Endothelial cell of umbilical vein (primary cell): ENCODE data around the gene SUPT16H. TPM values are rescaled to one million over a fixed set of nuclear protein-coding genes. Genes with fewer than 3 reads are reported as not detected.

Source experiments
- BruUV-seq: library from RNA; stranded (reverse); fragments of 400-500 nt; replicated peaks from 2 replicates; lab custom pipeline; 2021; lab: Mats Ljungman, UMichigan
- CTCF ChIA-PET: fragments of 300-600, 350-600 bp; sonication (Branson Sonifier 250); formaldehyde crosslinking; loops from one replicate; lab custom pipeline; 2021; ENCODE audit warnings: antibody characterized with exemption, inconsistent platforms; lab: Charles Lee
- POLR2A ChIA-PET: fragments of 300-600, 350-600 bp; sonication (Branson Sonifier 250); formaldehyde crosslinking; loops from one replicate; lab custom pipeline; 2021; ENCODE audit warnings: antibody characterized with exemption, inconsistent platforms; lab: Charles Lee
- DNase-seq: peaks from one replicate; pipeline ENCODE4 v3.0.0-alpha.2; 2011; ENCODE audit warnings: low read depth, low spot score
- FAIRE-seq: peaks from 2 replicates; lab custom pipeline; 2011; peaks lifted over from hg19 to GRCh38; lab: Jason Lieb, UNC
- H2AFZ ChIP-seq: 2 replicates; pipeline ENCODE4 v1.6.0; 2012; ENCODE audit warnings: low read depth, low read length, control low read depth, inconsistent platforms
- H3K27ac ChIP-seq: 2 replicates; pipeline ENCODE4 v1.5.1; 2011; ENCODE audit warnings: low read depth, mild to moderate bottlenecking, control low read depth, low read length, moderate library complexity; ENCODE audit not compliant: insufficient read depth
- H3K27me3 ChIP-seq, 2 experiments: 2 replicates each; pipeline versions ENCODE4 v1.6.0 to v1.6.1; 2011; ENCODE audit warnings: low read length in 2 of 2, mixed read lengths in 1 of 2; ENCODE audit not compliant: control insufficient read depth in 2 of 2, insufficient read depth in 2 of 2
- H3K36me3 ChIP-seq, 2 experiments: 2 replicates in 1 of 2; 3 replicates in 1 of 2; pipeline ENCODE4 v1.5.1; 2011; ENCODE audit warnings: low read length in 2 of 2, mild to moderate bottlenecking in 1 of 2, moderate library complexity in 1 of 2; ENCODE audit not compliant: control insufficient read depth in 2 of 2, insufficient read depth in 2 of 2; ENCODE audit errors: extremely low read depth in 1 of 2
- H3K4me1 ChIP-seq: 3 replicates; pipeline ENCODE4 v1.5.1; 2011; ENCODE audit warnings: mild to moderate bottlenecking, low read length; ENCODE audit not compliant: control insufficient read depth, insufficient read depth; ENCODE audit errors: extremely low read depth
- H3K4me2 ChIP-seq: 2 replicates; pipeline ENCODE4 v1.6.1; 2011; ENCODE audit warnings: low read length, control low read depth, mixed read lengths; ENCODE audit not compliant: insufficient read depth
- H3K4me3 ChIP-seq, 3 experiments: fragments of 200-600 bp in 1 of 3; sonication (generic), shearing (Covaris generic) in 1 of 3; replicated peaks in 1 of 3; 2 replicates each; pipeline ENCODE4 v1.5.1; 2011 to 2016; ENCODE audit warnings: control low read depth in 3 of 3, low read length in 3 of 3, mild to moderate bottlenecking in 2 of 3, inconsistent platforms in 1 of 3, low read depth in 1 of 3, moderate library complexity in 1 of 3; ENCODE audit not compliant: insufficient read depth in 1 of 3
- H3K79me2 ChIP-seq: 2 replicates; pipeline ENCODE4 v1.6.0; 2012; ENCODE audit warnings: low read length, inconsistent platforms; ENCODE audit not compliant: control insufficient read depth, insufficient read depth
- H3K9ac ChIP-seq: replicated peaks from 2 replicates; pipeline ENCODE3; 2011; ENCODE audit warnings: low read length, control low read depth; ENCODE audit not compliant: insufficient read depth; ENCODE audit errors: extremely low read depth
- H3K9me1 ChIP-seq: replicated peaks from 3 replicates; pipeline ENCODE4 v1.6.0; 2011; ENCODE audit warnings: mild to moderate bottlenecking, low read length; ENCODE audit not compliant: control insufficient read depth, insufficient read depth; ENCODE audit errors: extremely low read depth
- H3K9me3 ChIP-seq: replicated peaks from 2 replicates; pipeline ENCODE4 v1.5.1; 2012; ENCODE audit warnings: low read length, inconsistent platforms; ENCODE audit not compliant: control insufficient read depth, insufficient read depth
- H4K20me1 ChIP-seq: replicated peaks from 2 replicates; pipeline ENCODE3; 2011; ENCODE audit warnings: mild to moderate bottlenecking, low read length; ENCODE audit not compliant: control insufficient read depth, insufficient read depth; ENCODE audit errors: extremely low read depth
- EZH2 ChIP-seq: IDR thresholded peaks from 2 replicates; pipeline ENCODE4 v1.6.1; 2012; ENCODE audit warnings: borderline replicate concordance, low read depth, mild to moderate bottlenecking, moderate library complexity, low read length, inconsistent platforms; ENCODE audit not compliant: severe bottlenecking
- FOS ChIP-seq: IDR thresholded peaks from 2 replicates; pipeline ENCODE4 v1.6.1; 2011; ENCODE audit warnings: mild to moderate bottlenecking, low read length, moderate library complexity, borderline replicate concordance; ENCODE audit not compliant: insufficient read depth
- GATA2 ChIP-seq: IDR thresholded peaks from 2 replicates; pipeline ENCODE4 v1.7.0; 2011; ENCODE audit warnings: low read depth, mild to moderate bottlenecking, moderate library complexity, mixed read lengths, low read length; ENCODE audit not compliant: insufficient read length, insufficient read depth
- JUN ChIP-seq: IDR thresholded peaks from 2 replicates; pipeline ENCODE4 v1.6.1; 2011; ENCODE audit warnings: borderline replicate concordance, low read depth; ENCODE audit not compliant: insufficient read length, insufficient read depth
- MYC ChIP-seq: IDR thresholded peaks from one replicate; pipeline ENCODE4 v1.6.1; 2011; ENCODE audit warnings: mild to moderate bottlenecking, low read depth, low read length
- POLR2A ChIP-seq: IDR thresholded peaks from 2 replicates; pipeline ENCODE4 v1.6.1; 2012; ENCODE audit warnings: low read depth, mild to moderate bottlenecking, control low read depth, low read length
- POLR2AphosphoS5 ChIP-seq: IDR thresholded peaks from 2 replicates; pipeline ENCODE4 v1.6.1; 2012; ENCODE audit warnings: low read depth, mild to moderate bottlenecking, control low read depth, low read length, moderate library complexity; ENCODE audit not compliant: insufficient read depth
- dilution Hi-C: fragments of 300-500 bp; cut with MboI; formaldehyde crosslinking; loops from one replicate; pipeline ENCODE4 v1.15.0; 2019; ENCODE audit warnings: low sequenced_read_pairs; ENCODE audit not compliant: extremely low pct_ligation_motif_present
- intact Hi-C: fragments of 100-400 bp; cut with micrococcal nuclease; formaldehyde crosslinking; loops from one replicate; pipeline ENCODE4 v1.10.0; 2022
- polyA plus RNA-seq, 4 experiments: library from polyadenylated mRNA; depleted of rRNA in 3 of 4; stranded (reverse) in 3 of 4; unstranded in 1 of 4; fragments of >200 nt; gene quantifications; 2 replicates each; pipeline versions ENCODE4 v1.2.1 to v1.2.3, GENCODE V29; 2011 to 2012; ENCODE audit warnings: missing spikeins in 1 of 4
- total RNA-seq: library from RNA; stranded (reverse); gene quantifications from 2 replicates; pipeline ENCODE4 v1.2.3, GENCODE V29; 2021
- TF ChIP-seq, protein P1 (sequence below), 2 donors: IDR thresholded peaks; 1 replicate in 1 of 2; 2 replicates in 1 of 2; pipeline ENCODE4 v1.5.1; 2011; ENCODE audit warnings: low read length in 2 of 2, mild to moderate bottlenecking in 2 of 2, moderate library complexity in 2 of 2, control low read depth in 1 of 2, inconsistent platforms in 1 of 2, low read depth in 1 of 2; ENCODE audit not compliant: insufficient read depth in 1 of 2; ENCODE audit errors: extremely low read depth in 1 of 2
- TF ChIP-seq, protein P2 (sequence below): IDR thresholded peaks from 2 replicates; pipeline ENCODE4 v1.6.1; 2011; ENCODE audit not compliant: insufficient read depth, insufficient read length

SUPT16H gene
- total and polyA plus RNA-seq, 2 donors (not counting 3 experiments of a cell fraction or from before 2014, with no cell fraction given), result 53.1 to 100 TPM

GRCh38 chr14:21350539-21350938 lies 33.3 kb downstream of the SUPT16H start:
- CTCF ChIA-PET, result no interaction called here
- H3K36me3 ChIP-seq, result peaks cover 10 to 18% of the 10 kb centered on the region in 2 experiments
- H3K9ac ChIP-seq, result no peak overlapping the region
- H3K9me3 ChIP-seq, result no peaks in the 10 kb centered on the region
- no peak for FAIRE-seq
- no peaks in the 10 kb centered on the region for H3K4me1 ChIP-seq
- no peak for TF ChIP-seq POLR2AphosphoS5
- no peak for TF ChIP-seq MYC
- TF ChIP-seq, protein P1, sequence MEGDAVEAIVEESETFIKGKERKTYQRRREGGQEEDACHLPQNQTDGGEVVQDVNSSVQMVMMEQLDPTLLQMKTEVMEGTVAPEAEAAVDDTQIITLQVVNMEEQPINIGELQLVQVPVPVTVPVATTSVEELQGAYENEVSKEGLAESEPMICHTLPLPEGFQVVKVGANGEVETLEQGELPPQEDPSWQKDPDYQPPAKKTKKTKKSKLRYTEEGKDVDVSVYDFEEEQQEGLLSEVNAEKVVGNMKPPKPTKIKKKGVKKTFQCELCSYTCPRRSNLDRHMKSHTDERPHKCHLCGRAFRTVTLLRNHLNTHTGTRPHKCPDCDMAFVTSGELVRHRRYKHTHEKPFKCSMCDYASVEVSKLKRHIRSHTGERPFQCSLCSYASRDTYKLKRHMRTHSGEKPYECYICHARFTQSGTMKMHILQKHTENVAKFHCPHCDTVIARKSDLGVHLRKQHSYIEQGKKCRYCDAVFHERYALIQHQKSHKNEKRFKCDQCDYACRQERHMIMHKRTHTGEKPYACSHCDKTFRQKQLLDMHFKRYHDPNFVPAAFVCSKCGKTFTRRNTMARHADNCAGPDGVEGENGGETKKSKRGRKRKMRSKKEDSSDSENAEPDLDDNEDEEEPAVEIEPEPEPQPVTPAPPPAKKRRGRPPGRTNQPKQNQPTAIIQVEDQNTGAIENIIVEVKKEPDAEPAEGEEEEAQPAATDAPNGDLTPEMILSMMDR (IDR thresholded peaks at IDR 0.05; ENCODE audit: extremely low read depth in 1 of 2, insufficient read depth in 1 of 2, low read depth in 1 of 2, low read length in 2 of 2), result no peak
- no peak for TF ChIP-seq POLR2A
- TF ChIP-seq, protein P2, sequence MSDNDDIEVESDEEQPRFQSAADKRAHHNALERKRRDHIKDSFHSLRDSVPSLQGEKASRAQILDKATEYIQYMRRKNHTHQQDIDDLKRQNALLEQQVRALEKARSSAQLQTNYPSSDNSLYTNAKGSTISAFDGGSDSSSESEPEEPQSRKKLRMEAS, result no peak
- TF ChIP-seq JUN, result no peak
- no peak for TF ChIP-seq EZH2
- no peak for TF ChIP-seq GATA2
- no peak for TF ChIP-seq FOS
- intact Hi-C loops, result loop anchor here (10.0 kb wide), 1 partner anchor 64 kb away; no protein-coding TSS in a partner anchor
- no peaks in the 10 kb centered on the region for H3K79me2 ChIP-seq
- no peak overlapping the region for H3K27ac ChIP-seq
- DNase-seq, result no peak
- H3K9me1 ChIP-seq, result no peaks in the 10 kb centered on the region
- dilution Hi-C loops, result no loop called here
- peaks cover 0 to 8% of the 10 kb centered on the region in 2 experiments for H3K27me3 ChIP-seq
- POLR2A ChIA-PET, result no interaction called here
- H4K20me1 ChIP-seq, result no peaks in the 10 kb centered on the region
- H3K4me3 ChIP-seq, result no peak overlapping the region
- H3K4me2 ChIP-seq, result no peak overlapping the region
- no TSS peak for BruUV-seq
- H2AFZ ChIP-seq, result no peak overlapping the region
